Limb (tissue), 2 donors: ENCODE results near the gene SPN.
A peak's percentile ranks its signal among the peaks of the same experiment; 100 is the strongest.
"Not testable (repeated sequence)": the region's sequence is repeated elsewhere in the genome, so short reads cannot be mapped to it uniquely, and the experiment has no call there.

ENCODE experiments used
- DNase-seq, 2 donors: peaks; one replicate each; pipeline ENCODE4 v3.0.0-alpha.2; 2016; ENCODE audit errors: extremely low spot score in 2 of 2

SPN gene

DNA sequence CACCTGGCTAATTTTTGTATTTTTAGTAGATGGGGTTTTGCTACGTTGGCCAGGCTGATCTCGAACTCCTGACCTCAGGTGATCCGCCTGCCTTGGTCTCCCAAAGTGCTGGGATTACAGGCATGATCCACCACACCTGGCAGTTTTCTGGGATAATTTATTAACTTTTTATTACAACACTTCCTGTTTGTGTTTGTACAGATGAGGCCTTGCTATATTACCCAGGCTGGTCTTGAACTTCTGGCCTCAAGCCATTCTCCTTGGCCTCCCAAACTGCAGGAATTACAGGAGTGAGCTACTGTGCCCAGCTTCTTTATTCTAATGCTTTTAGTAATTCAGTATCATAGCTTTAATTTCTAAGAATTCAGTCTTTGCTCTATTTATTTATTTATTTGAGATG is 16.1 kb upstream of the SPN start:
- DNase-seq, result no peak

GRCh38 chr16:29649588-29650494 is 13.2 kb upstream of the SPN start:
- no peak for DNase-seq

- DNase-seq, result no peak
Observed at GRCh38 chr16:29650771-29651170, 12.3 kb upstream of the SPN start.

GRCh38 chr16:29651774-29652349 is 11.2 kb upstream of the SPN start:
- DNase-seq, result no peak

- DNase-seq, result no peak
Observed at GRCh38 chr16:29653471-29653870, 9.6 kb upstream of the SPN start.

DNA sequence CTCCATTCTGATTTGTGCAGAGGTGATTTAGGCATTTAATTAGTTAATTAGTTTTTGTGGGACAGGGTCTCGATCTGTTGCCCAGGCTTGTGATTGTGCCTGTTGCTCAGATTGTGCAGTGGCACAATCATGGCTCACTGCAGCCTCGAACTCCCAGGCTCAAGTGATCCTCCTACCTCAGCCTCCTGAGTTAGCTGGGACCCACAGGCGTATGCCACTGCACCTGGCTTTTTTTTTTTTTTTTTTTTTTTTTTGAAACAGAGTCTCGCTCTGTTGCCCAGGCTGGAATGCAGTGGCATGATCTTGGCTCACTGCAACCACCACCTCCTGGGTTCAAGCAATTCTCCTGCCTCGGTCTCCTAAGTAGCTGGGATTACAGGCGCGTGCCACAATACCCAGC is 9.2 kb upstream of the SPN start:
- DNase-seq, result not testable (repeated sequence)

- DNase-seq, result no peak
Observed at GRCh38 chr16:29656688-29657523, 6.1 kb upstream of the SPN start.

GRCh38 chr16:29658705-29659104 is 4.3 kb upstream of the SPN start:
- DNase-seq, result no peak

DNA sequence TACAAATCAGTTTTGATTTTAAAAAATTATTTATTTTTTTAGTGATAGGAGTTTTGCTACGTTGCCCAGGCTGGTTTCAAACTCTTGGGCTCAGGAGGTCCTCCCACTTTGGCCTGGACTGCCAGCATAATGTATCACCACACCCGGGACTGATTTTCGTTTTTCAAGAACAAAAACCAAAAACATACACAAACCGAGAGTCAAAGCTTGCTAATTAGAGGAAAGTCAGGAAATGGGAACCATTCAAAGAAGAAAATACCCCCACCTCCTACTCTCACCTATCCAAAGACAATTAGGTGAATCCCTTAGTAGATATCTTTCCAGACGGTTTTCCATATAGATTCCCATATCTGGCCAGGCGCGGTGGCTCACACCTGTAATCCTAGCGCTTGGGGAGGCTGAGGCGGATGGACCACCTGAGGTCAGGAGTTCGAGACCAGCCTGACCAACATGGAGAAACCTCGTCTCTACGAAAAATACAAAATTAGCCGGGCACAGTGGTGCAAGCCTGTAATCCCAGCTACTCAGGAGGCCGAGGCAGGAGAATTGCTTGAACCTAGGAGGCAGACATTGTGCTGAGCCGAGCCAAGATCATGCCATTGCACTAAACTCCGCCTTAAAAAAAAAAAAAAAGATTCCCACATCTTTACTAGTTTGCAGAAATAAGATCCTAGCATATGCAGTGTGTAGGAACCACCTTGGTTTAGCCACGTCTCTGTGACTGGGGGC is 883 bp upstream of the SPN start:
- DNase-seq, result no peak

- DNase-seq, result no peak
Observed at GRCh38 chr16:29662729-29663015, 375 bp upstream of the SPN start.

GRCh38 chr16:29663807-29664090 is 702 bp downstream of the SPN start:
- no peak for DNase-seq

DNA sequence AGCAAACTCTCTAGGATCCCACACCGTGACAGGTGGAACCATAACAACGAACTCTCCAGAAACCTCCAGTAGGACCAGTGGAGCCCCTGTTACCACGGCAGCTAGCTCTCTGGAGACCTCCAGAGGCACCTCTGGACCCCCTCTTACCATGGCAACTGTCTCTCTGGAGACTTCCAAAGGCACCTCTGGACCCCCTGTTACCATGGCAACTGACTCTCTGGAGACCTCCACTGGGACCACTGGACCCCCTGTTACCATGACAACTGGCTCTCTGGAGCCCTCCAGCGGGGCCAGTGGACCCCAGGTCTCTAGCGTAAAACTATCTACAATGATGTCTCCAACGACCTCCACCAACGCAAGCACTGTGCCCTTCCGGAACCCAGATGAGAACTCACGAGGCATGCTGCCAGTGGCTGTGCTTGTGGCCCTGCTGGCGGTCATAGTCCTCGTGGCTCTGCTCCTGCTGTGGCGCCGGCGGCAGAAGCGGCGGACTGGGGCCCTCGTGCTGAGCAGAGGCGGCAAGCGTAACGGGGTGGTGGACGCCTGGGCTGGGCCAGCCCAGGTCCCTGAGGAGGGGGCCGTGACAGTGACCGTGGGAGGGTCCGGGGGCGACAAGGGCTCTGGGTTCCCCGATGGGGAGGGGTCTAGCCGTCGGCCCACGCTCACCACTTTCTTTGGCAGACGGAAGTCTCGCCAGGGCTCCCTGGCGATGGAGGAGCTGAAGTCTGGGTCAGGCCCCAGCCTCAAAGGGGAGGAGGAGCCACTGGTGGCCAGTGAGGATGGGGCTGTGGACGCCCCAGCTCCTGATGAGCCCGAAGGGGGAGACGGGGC is 1.3 kb downstream of the SPN start:
- DNase-seq, result no peak

- DNase-seq, result no peak
Observed at GRCh38 chr16:29665294-29666077, 2.4 kb downstream of the SPN start.

DNA sequence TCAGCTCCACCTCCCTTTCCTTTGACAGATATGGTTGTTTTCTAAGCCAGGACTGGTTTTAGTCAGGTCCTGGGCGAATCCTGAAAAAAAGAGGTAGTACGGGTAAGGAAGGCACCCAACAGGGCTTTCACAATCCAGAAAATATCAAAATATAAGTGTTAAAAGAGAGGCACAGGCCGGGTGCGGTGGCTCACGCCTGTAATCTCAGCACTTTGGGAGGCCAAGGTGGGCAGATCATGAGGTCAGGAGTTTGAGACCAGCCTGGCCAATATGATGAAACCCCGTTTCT is 4.2 kb downstream of the SPN start:
- DNase-seq, result not testable (repeated sequence)

DNA sequence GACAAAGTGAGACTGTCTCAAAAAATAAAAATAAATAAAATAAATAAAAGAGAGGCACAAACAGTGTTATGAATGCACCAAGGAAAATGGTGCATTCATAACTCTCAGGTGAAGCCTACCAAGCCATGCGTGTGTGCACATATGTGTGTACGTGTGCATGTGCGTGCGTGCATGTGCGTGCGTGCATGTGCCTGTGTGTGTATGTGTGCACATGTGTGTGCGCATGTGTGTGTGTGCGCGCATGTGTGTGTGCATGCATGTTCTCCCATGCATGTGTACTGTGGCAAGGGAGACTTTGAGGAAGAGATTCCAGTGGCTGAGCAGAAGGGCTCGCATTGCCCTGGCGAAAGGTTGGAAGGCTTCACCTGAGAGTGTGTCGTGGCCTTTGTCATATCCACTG is 4.7 kb downstream of the SPN start:
- DNase-seq, result no peak

DNA sequence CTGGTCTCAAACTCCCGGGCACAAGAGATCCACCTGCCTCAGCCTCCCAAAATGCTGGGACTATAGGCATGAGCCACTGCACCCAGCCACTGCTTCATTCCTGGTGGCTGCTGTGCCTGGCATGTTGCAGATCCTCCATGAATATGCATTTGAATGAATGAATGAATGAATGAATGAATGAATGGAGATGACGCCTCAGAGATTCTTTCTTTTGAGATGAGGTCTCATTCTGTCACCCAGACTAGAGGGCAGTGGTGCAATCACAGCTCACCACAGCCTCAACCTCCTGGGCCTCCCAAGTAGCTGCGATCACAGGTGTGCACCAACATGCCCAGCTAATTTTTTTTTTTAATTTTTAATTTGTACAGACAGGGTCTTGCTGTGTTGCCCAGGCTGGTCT is 5.2 kb downstream of the SPN start:
- no peak for DNase-seq

- DNase-seq, result no peak
Observed at GRCh38 chr16:29673501-29673900, 10.5 kb downstream of the SPN start.

DNA sequence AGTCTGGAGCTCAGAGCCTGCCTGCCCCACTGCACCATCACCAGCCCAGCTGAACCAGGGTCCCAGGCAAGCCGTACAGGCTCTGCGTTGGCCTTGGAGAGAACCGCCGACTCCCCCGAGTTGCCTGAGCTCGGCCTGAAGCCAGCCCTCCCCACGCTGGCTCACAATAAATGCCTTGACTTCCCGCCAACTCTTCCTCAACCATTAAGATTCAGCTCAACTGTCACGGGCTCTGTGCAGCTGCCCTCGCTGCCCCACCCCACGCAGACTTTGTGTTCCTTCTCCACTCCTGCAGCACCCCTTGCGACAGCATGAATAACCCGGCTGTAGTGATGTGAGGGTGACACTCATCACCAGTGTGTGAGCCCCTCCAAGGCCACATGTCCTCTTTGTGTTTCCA is 11.1 kb downstream of the SPN start:
- DNase-seq, result peak; percentile 71

DNA sequence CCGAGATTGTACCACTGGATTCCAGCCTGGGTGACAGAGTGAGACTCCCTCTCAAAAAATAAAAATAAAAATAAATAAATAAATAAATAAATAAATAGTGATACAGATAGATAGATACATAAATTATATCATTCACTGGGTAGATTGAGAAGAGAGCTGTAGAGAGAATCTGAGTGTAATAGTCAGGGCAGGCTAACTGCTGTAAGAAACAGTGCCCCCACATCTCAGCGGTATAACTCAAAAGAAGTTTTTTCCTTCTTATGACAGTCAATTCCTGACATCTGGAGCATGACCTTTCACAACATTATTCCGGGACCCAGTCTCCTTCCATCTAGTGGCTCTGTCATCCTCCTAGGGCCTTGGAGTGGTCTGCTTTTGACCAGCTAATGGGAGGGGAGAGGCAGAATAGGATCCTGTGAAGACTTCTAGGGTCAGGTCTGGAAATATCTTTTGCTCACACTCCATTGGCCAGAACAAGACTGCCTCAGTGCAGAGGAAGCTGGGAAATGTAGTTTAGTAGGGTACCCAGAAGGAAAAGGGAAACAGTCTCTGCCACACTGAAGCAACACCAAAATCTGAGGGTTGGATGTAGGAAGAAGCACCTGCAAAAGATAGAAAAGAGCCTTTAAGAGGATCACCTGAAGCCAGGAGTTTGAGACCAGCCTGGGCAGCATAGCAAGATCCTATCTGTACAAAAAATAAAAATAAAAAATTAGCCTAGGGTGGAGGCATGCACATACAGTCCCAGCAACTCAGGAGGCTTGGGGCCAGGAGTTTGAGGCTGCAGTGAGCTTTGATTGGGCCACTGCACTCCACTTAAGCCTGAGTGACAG is 13.0 kb downstream of the SPN start:
- peak in 1 of 2 donors; percentile 42 for DNase-seq
